Epidermal melanocyte (primary cell): Measurements from ENCODE around the gene PTAFR.

Experiments
- DNase-seq: peaks from one replicate; pipeline ENCODE4 v3.0.0; 2011; ENCODE audit warnings: low spot score; ENCODE audit not compliant: insufficient read length

PTAFR gene

GRCh38 chr1:28176492-28177470 lies at the start of gene PTAFR:
Gene PTAFR, minus strand, starts transcription at chr1:28176690. Its CDS starts 25,669 bp downstream, at chr1:28151021.
- DNase-seq, result no peak

GRCh38 chr1:28213315-28213714 lies 36.8 kb upstream of the PTAFR start:
- no peak for DNase-seq

GRCh38 chr1:28209700-28210099 lies 33.2 kb upstream of the PTAFR start:
- no peak for DNase-seq

DNA sequence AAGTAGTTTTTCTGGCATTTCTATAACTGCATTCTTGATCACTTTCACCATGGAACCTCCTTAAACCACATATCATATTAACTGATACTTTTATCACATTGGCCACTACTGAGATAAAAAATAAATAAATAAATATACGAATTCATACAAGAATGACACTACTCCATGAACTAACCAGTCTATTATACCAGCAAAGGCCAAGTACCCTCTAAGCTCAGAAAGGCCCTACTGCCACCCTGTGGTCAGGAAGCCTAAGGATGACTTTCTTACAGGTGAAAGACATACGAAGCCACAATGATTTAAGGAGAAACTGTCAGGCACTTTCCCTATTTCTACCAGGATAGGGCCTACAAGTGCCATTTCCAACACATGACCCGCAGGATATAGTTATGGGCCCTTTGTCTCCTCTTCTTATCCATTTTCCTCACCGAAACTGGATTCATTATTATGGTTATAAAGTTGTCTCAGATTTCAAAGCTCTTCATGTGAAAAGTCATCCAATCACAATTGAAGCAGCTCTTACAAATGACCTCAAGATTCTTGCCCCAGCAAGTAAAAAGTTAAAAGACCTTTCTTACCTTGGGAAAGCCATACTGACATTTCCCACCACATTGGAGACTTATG lies 32.4 kb upstream of the PTAFR start:
- peak; percentile 53 for DNase-seq

GRCh38 chr1:28205243-28205642 lies 28.8 kb upstream of the PTAFR start:
- no peak for DNase-seq

DNA sequence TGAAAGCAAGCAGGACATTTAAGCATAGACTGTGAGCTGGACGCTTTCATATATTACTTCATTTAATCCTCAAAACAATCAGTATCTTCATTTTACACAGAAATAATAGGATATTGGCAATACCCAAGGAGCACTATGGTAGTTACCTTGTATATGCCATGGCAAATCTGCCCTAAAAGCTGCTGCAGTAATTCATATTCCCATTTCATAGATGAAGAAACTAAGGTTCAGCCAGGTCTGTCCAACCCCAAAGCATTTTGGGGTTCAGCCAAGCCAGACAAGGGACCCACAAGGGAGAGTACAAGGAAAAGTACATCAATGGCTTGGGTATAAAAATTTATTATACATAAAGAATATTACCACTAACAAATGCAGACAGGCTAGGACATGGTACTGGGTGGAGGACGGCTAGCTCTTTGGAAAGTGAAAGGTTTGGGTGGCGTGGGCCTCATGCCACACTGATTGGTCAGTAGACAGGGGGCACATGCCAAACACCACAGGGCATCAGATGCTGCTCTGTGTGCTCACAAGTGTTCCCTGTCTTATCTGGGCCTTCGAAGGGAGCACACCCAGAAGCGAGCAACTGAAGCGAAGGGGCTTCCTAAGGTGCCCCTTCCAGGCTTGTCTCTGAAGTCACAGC lies 23.9 kb upstream of the PTAFR start:
- no peak for DNase-seq

DNA sequence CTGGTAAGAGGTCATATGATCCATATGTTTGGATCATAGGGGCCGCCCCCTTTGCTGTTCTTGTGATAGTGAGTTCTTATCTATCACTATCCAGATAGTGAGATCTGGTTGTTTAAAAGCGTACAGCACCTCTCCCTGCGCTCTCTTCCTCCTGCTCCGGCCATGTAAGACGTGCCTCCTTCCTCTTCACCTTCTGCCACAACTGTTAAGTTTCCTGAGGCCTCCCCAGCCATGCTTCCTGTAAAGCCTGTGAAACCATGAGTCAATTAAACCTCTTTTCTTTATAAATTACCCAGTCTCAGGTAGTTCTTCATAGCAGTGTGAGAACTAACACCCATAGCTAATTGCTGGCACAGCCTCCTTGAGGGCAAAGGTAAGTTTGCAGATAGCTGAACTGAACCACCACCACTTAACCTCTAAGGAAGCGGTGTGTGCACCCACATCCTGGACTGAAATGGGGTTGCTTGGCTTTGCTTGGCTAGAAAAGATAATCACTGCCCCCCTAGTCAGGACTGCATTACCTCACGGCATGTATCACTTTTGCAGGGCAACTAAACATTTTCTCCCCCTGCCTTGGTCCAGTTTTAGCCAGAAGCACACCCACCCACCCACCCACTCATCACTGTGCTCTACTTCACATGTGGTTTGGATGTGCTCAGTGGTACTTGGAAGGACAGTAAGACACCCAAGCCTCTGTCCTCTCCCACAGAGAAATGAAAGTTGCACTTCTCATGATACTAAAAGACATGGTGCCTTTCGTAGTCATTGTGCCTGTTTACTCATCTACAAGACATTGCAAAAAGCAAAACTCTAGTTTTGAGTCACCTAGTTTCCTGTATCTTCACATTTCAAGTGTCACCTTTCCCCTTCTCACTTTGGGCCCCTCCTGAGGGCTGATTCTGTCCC lies 23.1 kb upstream of the PTAFR start:
- no peak for DNase-seq

DNA sequence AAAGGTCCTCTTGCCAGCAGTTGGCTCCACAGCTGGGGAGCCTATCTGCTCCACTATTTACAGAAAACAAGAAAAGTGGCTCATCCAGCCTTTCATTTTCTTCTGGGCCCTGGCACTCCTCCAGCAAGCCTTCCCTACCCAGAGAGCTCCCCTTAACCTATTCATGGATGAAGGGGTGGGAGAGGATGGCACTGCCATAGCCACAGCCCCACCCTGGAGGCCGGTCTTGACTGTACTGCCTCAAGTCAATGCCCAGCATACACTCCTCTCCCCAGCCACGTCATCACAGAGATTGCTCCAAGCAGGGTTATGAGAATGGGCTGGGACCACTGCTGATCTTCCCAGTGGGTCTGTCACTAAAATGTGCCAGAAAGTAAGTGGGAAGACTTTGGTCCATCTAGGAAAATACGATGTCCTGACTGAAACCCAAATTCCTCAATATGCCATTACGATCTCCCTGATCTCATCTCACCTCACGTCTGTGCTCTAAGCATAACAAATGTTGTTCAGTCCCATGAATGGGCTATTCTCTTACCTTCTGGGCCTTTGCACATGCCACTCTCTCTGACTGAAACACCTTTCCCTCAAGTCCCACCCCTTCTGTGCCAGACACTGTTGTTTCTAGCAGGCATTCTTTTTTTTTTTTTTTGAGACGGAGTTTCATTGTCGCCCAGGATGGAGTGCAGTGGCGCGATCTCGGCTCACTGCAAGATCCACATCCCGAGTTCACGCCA lies 21.4 kb upstream of the PTAFR start:
- no peak for DNase-seq

GRCh38 chr1:28196330-28196729 lies 19.8 kb upstream of the PTAFR start:
- DNase-seq, result no peak

- DNase-seq, result no peak
These were observed 19.3 kb upstream of the PTAFR start for GRCh38 chr1:28195780-28196179.

- no peak for DNase-seq
These were observed 18.0 kb upstream of the PTAFR start for GRCh38 chr1:28194326-28195035.

GRCh38 chr1:28193701-28194161 lies 17.2 kb upstream of the PTAFR start:
- no peak for DNase-seq

DNA sequence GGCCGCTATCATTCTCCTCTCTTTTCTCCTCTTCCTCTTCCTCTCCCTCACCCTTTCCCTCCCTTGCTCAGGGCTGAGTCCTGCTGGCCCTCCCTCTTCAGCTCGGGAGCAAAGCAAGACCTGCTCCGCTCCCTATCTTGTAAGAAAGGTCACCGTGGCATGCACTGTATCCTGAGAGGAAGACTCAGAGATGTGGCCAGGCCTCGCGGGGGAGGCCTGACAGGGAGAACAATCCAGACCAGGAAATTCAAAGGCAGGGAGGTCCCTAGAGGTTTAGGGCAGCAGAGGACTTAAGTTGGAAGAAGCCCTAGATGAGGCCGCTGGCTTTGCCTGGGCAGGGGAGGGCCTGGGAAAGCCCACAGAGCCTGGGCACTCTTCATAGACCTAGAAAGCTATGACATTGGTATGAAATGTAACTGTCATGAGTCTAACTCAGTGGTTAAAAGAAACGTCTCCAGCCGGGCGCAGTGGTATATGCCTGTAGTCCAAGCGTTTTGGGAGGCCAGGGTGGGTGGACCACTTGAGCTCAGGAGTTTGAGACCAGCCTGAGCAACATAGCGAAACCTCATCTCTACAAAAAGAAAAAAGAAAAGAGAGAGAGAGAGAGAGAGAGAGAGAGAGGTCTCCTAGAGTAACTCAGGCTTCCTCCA lies 14.6 kb upstream of the PTAFR start:
- no peak for DNase-seq

DNA sequence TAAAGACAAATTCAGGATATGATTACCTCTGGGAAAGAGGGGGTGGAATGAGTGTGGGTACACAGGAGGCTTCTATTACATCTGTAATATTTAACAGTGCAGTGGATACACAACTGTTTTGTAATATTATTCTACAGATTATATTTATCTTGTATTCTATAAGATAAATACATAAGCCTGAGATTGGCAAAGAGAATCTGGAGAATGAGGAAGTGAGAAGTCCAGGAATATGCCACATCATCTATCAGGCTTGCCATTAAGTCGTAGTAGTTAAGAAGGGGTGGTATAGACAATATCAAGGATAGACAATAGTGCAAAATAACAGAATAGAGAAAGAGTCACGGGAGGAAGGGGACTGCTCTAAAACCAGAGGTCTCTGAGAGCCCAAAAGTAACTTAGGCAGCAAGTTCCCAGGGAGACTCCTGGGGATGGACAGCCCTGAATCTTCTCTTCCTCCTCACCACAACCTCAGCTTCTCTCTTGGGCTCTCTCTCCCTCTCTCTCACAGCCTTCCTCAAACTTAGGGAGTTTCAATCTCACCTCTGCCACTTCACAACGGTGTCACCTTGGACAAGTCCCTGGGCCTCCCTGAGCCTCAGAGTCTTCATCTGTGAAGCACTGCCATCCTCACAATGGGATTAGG lies 14.0 kb upstream of the PTAFR start:
- no peak for DNase-seq

DNA sequence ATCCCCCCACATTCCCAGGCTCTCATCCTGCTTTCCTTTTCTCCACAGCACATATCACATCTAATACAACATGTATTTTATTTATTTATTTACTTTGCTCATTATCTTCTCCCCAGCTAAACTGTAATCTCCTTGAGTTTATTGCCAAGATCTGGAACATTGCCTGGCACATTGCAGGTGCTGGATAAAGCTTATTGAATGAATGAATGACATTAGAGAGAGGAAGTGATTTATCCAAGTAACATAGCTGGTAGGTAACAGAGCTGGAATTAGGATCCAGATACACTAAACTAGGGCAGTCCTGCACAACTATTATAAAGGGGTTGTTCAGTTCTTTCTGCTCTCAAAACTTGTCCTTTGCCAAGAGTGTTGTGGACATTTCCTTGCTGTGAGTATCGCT lies 8.6 kb upstream of the PTAFR start:
- no peak for DNase-seq

DNA sequence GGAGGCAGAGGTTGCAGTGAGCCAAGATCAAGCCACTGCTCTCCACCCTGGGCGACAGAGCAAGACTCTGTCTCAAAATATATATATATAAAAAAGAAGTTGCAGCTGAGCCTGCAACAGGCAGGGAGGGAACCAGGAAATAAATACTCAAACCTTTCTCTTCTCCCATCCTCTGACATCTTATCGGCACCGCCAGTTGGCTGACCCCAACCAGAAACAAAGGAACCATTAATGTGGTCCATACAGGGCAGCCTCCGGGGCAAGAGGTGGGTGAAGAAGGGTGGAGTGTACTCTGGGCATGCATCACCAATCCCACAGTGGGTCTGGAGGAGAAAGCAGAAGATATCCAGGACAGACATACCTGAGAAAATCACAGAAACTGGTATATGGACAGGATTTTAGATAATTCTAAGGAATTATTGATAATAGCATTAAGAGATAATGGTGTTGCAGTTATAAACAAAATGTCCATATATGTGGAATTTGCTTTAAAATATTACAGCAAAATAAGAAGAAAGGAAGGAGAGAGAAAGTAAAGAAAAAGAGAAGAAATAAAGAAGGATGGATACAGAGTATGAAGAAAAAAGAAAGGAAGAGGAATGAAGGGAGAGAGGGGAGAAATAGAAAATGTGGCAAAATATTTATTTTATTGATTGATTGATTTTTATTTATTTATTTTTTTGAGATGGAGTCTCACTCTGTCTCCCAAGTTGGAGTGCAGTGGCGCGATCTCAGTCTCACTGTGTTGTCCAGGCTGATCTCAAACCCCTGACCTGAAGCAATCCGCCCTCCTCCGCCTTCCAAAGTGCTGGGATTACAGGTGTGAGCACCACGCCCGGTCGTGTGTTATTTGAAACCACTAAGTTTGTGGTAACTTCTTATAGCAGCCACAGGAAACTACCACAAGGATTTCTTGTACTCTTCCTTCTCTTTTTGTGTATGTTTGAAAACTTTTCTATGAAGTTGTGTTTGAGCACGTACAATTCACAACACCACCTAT lies 4.1 kb upstream of the PTAFR start:
- no peak for DNase-seq

DNA sequence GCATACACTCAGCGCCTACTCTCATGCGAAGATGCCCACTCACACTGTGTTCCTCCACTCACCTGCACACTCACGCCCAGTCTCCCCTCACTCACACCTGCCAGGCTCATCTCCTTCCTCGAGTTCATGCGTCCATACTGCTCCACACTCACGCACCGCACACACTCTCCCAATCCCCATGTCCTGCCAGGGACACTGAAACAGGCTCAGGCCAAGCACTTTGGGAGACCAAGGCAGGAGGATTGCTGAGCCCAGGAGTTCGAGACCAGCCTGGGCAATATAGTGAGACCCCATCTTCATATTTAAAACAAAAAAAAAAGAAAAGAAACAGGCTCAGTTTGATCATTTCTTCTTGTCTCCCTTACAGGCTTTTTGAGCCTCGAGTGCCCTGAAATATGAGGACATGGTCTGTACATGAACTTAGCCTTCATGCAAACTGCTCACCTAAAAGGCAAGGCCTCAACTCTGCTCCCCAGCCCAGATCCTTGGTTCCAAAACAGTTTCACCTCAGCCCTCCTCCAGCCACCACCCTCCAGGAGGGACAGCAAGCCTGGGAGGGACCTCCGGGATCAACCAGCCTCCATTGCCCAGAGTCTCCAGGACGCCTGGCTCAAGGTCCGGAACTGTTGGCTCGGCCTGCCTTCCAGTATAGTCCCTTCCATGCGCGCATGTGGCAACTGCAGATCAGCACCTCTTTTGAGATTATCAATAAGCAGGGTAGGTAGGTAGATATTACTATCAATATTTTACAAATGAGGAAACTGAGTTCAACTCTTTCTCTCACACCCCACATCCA lies 2.4 kb upstream of the PTAFR start:
- no peak for DNase-seq
